ENCODE data around the gene ADAMTS8.

The ADAMTS8 gene

DNA sequence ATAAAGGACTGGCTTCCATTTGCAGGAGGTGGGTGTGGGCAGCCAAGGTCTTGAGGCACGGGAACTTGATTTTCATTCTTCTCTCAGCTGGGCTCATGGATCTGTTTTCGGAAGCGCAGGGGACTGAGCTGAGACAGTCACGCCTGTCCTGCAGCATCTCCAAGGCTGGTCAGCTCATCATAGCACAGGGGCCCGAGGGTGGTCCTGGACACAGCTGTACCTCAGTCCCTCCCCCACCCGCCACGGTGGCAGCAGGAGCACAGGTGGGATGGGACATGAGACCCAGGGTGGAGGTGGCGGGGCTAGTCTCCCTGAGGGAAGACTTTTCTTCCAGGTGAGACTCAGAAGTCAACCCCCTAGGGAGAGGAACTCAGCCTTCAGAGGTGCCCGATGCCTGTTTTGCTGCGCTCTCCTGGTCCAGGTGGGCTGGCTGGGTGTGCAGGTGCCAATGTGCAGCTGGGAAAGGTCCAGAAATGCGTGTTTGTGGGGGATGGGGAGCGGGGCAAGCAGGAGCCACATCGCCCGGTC is 3.7 kb downstream of the ADAMTS8 start:
- no peaks in the 10 kb centered on the region for H3K9me2 ChIP-seq (replicated peaks; ENCODE audit: insufficient read depth, low read length)
- TF ChIP-seq, protein P1, sequence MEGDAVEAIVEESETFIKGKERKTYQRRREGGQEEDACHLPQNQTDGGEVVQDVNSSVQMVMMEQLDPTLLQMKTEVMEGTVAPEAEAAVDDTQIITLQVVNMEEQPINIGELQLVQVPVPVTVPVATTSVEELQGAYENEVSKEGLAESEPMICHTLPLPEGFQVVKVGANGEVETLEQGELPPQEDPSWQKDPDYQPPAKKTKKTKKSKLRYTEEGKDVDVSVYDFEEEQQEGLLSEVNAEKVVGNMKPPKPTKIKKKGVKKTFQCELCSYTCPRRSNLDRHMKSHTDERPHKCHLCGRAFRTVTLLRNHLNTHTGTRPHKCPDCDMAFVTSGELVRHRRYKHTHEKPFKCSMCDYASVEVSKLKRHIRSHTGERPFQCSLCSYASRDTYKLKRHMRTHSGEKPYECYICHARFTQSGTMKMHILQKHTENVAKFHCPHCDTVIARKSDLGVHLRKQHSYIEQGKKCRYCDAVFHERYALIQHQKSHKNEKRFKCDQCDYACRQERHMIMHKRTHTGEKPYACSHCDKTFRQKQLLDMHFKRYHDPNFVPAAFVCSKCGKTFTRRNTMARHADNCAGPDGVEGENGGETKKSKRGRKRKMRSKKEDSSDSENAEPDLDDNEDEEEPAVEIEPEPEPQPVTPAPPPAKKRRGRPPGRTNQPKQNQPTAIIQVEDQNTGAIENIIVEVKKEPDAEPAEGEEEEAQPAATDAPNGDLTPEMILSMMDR (IDR thresholded peaks at IDR 0.05; ENCODE audit: low read length), result no peak
- no peak for TF ChIP-seq EZH2 (optimal IDR thresholded peaks at IDR 0.05; ENCODE audit: low read depth, low read length)
- no peak for TF ChIP-seq EZH2phosphoT487 (IDR thresholded peaks at IDR 0.05; ENCODE audit: low read length)
- H3K79me2 ChIP-seq (ENCODE audit: low read length), result no peaks in the 10 kb centered on the region
- no peak overlapping the region for H3K4me2 ChIP-seq (ENCODE audit: low read depth, low read length)
- no peaks in the 10 kb centered on the region for H3K36me3 ChIP-seq (replicated peaks; ENCODE audit: insufficient read depth, low read length)
- no peak overlapping the region for H2AFZ ChIP-seq (ENCODE audit: low read length)
- H3K27ac ChIP-seq (ENCODE audit: low read length), result no peak overlapping the region
- no peak overlapping the region for H3K9ac ChIP-seq (ENCODE audit: low read length)
- H3K27me3 ChIP-seq (replicated peaks; ENCODE audit: insufficient read depth, low read length), result peaks cover 40% of the 10 kb centered on the region
- no peaks in the 10 kb centered on the region for H4K20me1 ChIP-seq (ENCODE audit: insufficient read depth, low read length)
- peaks cover 6% of the 10 kb centered on the region for H3K4me1 ChIP-seq (ENCODE audit: low read length)
- DNase-seq, result no peak
- H3K4me3 ChIP-seq (ENCODE audit: low read length), result no peak overlapping the region
- no peaks in the 10 kb centered on the region for H3K9me3 ChIP-seq (replicated peaks; ENCODE audit: insufficient read depth, low read length)
- no peaks in the 10 kb centered on the region for H3F3A ChIP-seq (ENCODE audit: insufficient read depth, low read length)

DNA sequence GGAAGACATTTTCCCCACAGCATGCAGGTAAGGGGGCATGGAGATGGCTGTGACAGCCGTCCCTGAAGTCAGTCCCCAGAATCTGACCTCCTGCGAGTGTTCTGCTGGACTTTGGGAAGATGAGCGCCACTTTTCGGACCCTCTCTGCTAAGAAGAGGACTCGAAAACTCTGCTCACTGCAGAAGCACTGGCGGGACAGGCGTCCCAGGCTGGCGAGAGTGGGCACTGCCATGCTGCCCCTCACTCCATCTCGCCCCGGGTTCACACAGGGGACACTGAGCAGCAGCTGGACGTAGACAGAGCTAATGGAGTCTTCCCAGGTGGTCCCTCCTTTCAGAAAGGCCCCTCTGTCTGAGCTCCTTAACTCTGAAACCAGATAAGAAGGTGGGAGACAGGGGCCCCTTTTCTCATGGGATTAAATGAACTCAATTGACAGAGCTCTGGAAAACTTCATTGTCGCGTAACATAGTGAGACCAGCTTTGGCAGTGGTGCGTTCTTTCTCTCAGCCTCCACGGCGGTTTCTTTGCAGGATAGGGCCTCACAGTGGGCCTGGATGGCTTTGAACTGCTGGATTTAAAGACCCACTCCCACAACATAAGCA is 4.8 kb downstream of the ADAMTS8 start:
- H3K27me3 ChIP-seq (replicated peaks; ENCODE audit: insufficient read depth, low read length), result peaks cover 29% of the 10 kb centered on the region
- TF ChIP-seq EZH2phosphoT487 (IDR thresholded peaks at IDR 0.05; ENCODE audit: low read length), result no peak
- TF ChIP-seq, protein P1 (IDR thresholded peaks at IDR 0.05; ENCODE audit: low read length), result no peak
- TF ChIP-seq EZH2 (optimal IDR thresholded peaks at IDR 0.05; ENCODE audit: low read depth, low read length), result no peak

DNA sequence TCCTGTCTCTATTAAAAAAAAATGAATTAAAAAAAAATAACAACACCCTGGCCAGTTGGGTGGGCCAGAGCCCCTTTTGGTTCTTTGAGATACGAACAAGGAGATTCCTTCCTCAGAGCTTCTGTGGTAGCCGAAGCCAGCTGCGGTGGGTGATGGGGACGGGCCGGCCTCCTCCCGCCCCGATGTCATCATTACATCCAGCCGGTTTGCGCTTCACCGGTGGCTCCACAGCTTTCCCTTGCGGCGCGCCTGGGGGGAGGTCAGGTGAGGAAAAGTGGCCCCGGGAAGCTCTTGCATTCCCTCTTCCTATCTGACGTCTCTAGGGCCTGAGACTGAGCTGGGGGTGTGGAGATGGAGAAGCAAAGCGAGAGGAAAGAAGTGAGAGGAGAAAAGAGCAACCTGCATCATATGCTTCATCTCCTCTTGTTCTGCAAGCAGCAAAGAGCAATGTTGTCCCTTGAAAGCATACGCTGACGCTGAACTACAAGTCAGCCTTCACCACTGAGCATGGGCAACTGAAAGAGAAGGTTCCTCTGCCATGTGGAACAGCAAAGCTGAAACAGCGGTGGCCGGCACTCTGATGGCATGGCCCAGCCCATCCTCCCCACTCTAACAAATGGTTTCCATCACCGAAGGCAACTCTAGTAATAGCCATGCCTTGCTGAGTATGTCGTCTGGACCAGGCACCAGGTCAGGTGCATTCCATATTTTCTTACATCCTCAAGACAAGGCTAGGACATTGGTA is 6.0 kb downstream of the ADAMTS8 start:
- Histone ChIP-seq H3K27ac (ENCODE audit: low read length) (no peak overlapping the region), H3K79me2 (ENCODE audit: low read length) (no peaks in the 10 kb centered on the region), H3K27me3 (replicated peaks; ENCODE audit: insufficient read depth, low read length) (peaks cover 22% of the 10 kb centered on the region), H3K4me2 (ENCODE audit: low read depth, low read length) (no peak overlapping the region), H3K4me1 (ENCODE audit: low read length) (peaks cover 10% of the 10 kb centered on the region), H3K9me2 (replicated peaks; ENCODE audit: insufficient read depth, low read length) (no peaks in the 10 kb centered on the region), H3K36me3 (replicated peaks; ENCODE audit: insufficient read depth, low read length) (no peaks in the 10 kb centered on the region), H3K9ac (ENCODE audit: low read length) (no peak overlapping the region), H2AFZ (ENCODE audit: low read length) (no peak overlapping the region), H4K20me1 (ENCODE audit: insufficient read depth, low read length) (no peaks in the 10 kb centered on the region), H3K9me3 (replicated peaks; ENCODE audit: insufficient read depth, low read length) (no peaks in the 10 kb centered on the region), H3F3A (ENCODE audit: insufficient read depth, low read length) (no peaks in the 10 kb centered on the region), H3K4me3 (ENCODE audit: low read length) (no peak overlapping the region)
- no peak for DNase-seq
- TF ChIP-seq EZH2 (optimal IDR thresholded peaks at IDR 0.05; ENCODE audit: low read depth, low read length), result no peak
- TF ChIP-seq, protein P1 (IDR thresholded peaks at IDR 0.05; ENCODE audit: low read length), result no peak
- TF ChIP-seq EZH2phosphoT487 (IDR thresholded peaks at IDR 0.05; ENCODE audit: low read length), result no peak

More for the DNA sequence above, 4.8 kb downstream of the ADAMTS8 start:
- peaks cover 10% of the 10 kb centered on the region for H3K4me1 ChIP-seq (ENCODE audit: low read length)
- no peak overlapping the region for H3K27ac ChIP-seq (ENCODE audit: low read length)
- no peaks in the 10 kb centered on the region for H3K9me3 ChIP-seq (replicated peaks; ENCODE audit: insufficient read depth, low read length)
- H3K79me2 ChIP-seq (ENCODE audit: low read length), result no peaks in the 10 kb centered on the region
- no peak overlapping the region for H2AFZ ChIP-seq (ENCODE audit: low read length)
- no peak for DNase-seq
- no peak overlapping the region for H3K4me2 ChIP-seq (ENCODE audit: low read depth, low read length)
- H4K20me1 ChIP-seq (ENCODE audit: insufficient read depth, low read length), result no peaks in the 10 kb centered on the region
- no peaks in the 10 kb centered on the region for H3K9me2 ChIP-seq (replicated peaks; ENCODE audit: insufficient read depth, low read length)
- H3K4me3 ChIP-seq (ENCODE audit: low read length), result no peak overlapping the region
- no peaks in the 10 kb centered on the region for H3F3A ChIP-seq (ENCODE audit: insufficient read depth, low read length)
- H3K36me3 ChIP-seq (replicated peaks; ENCODE audit: insufficient read depth, low read length), result no peaks in the 10 kb centered on the region
- H3K9ac ChIP-seq (ENCODE audit: low read length), result no peak overlapping the region

Measured in MM.1S (cell line).